Naive B cell (primary cell): ENCODE measurements around the gene NFKB1. TPM values are rescaled to one million over a fixed set of nuclear protein-coding genes. Genes with fewer than 3 reads are reported as not detected.

Experiments
- ATAC-seq, 2 donors: fragments of 150-1000 bp; cut with Tn5 transposase; 2 replicates each; pipeline ENCODE4 v1.10.0; 2021; ENCODE audit warnings: low read depth in 2 of 2, mild to moderate bottlenecking in 2 of 2, moderate library complexity in 2 of 2
- DNase-seq: peaks from one replicate; pipeline ENCODE4 v3.0.0; 2022
- H3K27ac Mint-ChIP-seq, 6 donors: one replicate each; pipeline ENCODE4 v1.8.0; 2020 to 2022; ENCODE audit warnings: mild to moderate bottlenecking in 6 of 6, mixed read lengths in 6 of 6, moderate library complexity in 5 of 6, inconsistent platforms in 2 of 6
- H3K27me3 Mint-ChIP-seq, 3 donors: one replicate each; pipeline ENCODE4 v1.8.0; 2021 to 2022; ENCODE audit warnings: mixed read lengths in 3 of 3, mild to moderate bottlenecking in 1 of 3
- H3K36me3 Mint-ChIP-seq, 2 donors: one replicate each; pipeline ENCODE4 v1.8.0; 2020 to 2022; ENCODE audit warnings: mixed read lengths in 2 of 2, inconsistent platforms in 1 of 2, mild to moderate bottlenecking in 1 of 2
- H3K4me1 Mint-ChIP-seq, 3 donors: one replicate each; pipeline ENCODE4 v1.8.0; 2020 to 2022; ENCODE audit warnings: mixed read lengths in 3 of 3, inconsistent platforms in 1 of 3, mild to moderate bottlenecking in 1 of 3, moderate library complexity in 1 of 3
- H3K4me3 Mint-ChIP-seq, 8 donors: one replicate each; pipeline ENCODE4 v1.8.0; 2020 to 2022; ENCODE audit warnings: mild to moderate bottlenecking in 8 of 8, mixed read lengths in 8 of 8, moderate library complexity in 8 of 8, inconsistent platforms in 2 of 8
- H3K9me3 Mint-ChIP-seq, 7 donors: one replicate each; pipeline ENCODE4 v1.8.0; 2020 to 2022; ENCODE audit warnings: mixed read lengths in 7 of 7, mild to moderate bottlenecking in 5 of 7, inconsistent platforms in 2 of 7, moderate library complexity in 1 of 7
- polyA plus RNA-seq, 6 donors: library from polyadenylated mRNA; unstranded; fragments of 300-500 nt; fragmentation: Illumina TruSeq; gene quantifications; one replicate each; pipeline ENCODE4 v1.2.3, GENCODE V29; 2021; ENCODE audit warnings: low read depth in 6 of 6

Gene NFKB1
- polyA plus RNA-seq, 6 donors from 2014 or later = 14.5 to 47.4 (median 26.2) TPM

DNA sequence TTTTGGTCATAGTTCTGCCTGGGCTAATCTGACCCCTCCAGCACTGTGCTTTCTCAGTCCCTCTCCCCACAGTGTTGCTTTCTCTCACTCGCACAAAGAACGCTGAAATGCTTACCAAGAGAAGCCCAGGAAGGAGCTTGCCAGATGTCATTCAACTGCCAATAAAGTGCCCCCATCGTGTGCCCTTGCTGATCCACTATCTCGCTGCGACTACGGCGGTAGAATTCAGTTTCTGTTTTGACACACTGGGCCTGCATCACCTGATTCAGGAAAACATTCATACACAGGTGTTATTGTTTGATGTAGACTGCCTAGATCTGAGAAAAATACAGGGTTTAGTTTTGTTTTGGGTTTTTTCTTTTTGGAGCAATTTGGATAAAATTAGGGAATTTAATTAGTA lies 138.4 kb downstream of the NFKB1 start:
- Mint-ChIP-seq H3K36me3 (peaks cover 31 to 33% of the 10 kb centered on the region in 2 donors), H3K9me3 (no peaks in the 10 kb centered on the region), H3K27ac (no peak overlapping the region), H3K4me3 (no peak overlapping the region), H3K4me1 (peaks cover 0 to 5% (median 5%) of the 10 kb centered on the region in 3 donors), H3K27me3 (no peaks in the 10 kb centered on the region)
- DNase-seq = no peak
- ATAC-seq = no peak

DNA sequence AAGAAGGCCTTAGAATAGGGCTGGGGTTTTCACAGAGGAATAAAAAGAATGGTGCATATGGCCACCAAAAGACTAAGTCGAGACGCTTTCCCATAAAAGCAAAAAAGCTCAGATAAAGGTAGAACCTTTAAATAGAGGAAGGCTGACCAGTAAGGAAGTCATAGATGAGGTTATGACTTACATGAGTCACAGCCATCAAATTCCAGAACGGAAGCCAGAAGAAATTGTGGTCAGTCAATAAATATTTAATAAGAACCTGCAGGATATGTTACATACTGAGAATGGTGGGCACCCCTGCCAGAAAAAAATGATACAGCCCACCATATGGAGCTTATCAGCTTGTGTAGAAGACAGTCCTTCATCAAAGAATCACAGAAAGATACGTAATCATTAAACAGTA lies 139.5 kb downstream of the NFKB1 start:
- no peak for ATAC-seq
- peaks cover 35 to 37% of the 10 kb centered on the region in 2 donors for H3K36me3 Mint-ChIP-seq
- DNase-seq = no peak
- peak overlapping the region in 2 of 6 donors; percentile 49 to 60 for H3K27ac Mint-ChIP-seq
- H3K27me3 Mint-ChIP-seq = no peaks in the 10 kb centered on the region
- H3K9me3 Mint-ChIP-seq = no peaks in the 10 kb centered on the region
- H3K4me3 Mint-ChIP-seq = no peak overlapping the region
- peaks cover 0 to 5% (median 5%) of the 10 kb centered on the region in 3 donors for H3K4me1 Mint-ChIP-seq

DNA sequence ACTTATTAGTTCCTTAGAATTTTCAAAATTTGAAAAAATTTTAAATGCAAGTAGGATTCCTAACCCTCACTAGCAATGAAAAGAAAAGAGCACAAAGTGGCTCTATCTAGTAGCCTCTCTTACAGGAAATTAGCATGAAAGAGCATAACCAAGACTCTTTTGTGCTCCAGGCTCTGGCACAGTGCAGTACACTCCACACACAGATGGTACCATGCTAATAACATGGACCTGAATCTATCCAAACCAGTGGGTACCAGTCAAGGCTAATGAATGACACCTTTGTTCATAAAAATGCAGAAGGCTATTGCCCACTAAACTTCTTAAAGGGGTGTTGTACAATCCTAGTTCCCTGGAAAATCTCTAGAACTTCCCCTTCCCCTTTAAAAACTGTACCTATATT lies 140.6 kb downstream of the NFKB1 start:
- DNase-seq = no peak
- Mint-ChIP-seq H3K27me3 (no peaks in the 10 kb centered on the region), H3K9me3 (no peaks in the 10 kb centered on the region), H3K4me1 (peaks cover 0 to 5% (median 5%) of the 10 kb centered on the region in 3 donors), H3K36me3 (peaks cover 38 to 40% of the 10 kb centered on the region in 2 donors), H3K27ac (no peak overlapping the region), H3K4me3 (no peak overlapping the region)
- ATAC-seq = no peak

DNA sequence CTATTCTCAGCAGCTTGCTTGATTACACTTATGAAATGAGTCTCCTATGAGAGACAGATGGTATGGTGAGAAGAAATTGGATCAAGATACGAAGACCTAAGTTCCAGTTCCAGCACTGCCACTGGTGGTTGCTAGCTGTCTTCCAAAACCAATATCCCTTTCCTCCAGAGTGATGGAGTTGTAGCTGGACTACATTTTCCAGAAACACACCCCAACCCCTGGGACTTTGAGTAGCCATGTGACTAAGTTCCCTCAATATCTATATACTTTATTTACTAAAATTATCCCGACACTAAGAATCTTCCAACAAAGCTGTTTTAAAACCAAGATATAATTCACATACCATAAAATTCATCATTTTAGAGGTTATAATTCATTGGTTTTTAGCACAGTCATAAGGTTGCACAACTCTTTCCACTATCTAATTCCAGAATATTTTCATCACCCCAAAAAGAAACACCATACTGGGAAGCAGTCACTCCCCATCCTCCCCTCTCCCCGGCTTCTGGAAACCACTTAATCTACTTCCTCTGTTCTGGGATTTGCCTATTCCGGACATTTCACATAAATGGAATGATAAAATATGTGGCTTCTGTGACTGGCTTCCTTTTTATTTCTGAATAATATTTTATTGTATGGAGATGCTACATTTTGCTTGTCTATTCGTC lies 141.6 kb downstream of the NFKB1 start:
- DNase-seq = no peak
- Mint-ChIP-seq H3K4me1 (peaks cover 0 to 5% (median 5%) of the 10 kb centered on the region in 3 donors), H3K4me3 (no peak overlapping the region), H3K27ac (peak overlapping the region in 2 of 6 donors; percentile 15 to 65), H3K9me3 (no peaks in the 10 kb centered on the region), H3K36me3 (peaks cover 32 to 40% of the 10 kb centered on the region in 2 donors), H3K27me3 (no peaks in the 10 kb centered on the region)
- ATAC-seq = no peak

DNA sequence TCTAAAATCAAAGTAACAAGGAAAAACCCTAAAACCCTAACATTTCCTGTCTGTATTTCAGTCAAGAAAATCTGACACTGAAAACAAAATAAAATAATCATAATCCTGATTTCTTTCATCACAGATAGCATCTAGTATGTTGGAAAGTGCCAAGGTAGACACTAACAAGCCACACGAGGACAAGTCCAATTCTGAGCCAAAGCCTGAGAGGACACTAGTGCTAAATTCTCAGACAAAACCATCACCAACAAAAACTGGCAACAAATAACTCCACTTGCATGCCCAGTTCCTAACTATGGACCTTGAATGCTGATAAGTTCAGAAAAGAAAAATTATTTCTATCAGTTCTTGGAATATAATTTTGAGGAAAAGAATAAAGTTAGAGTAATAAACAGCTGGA lies 146.0 kb downstream of the NFKB1 start:
- Mint-ChIP-seq H3K27me3 (no peaks in the 10 kb centered on the region), H3K4me1 (peaks cover 0 to 5% (median 0%) of the 10 kb centered on the region in 3 donors), H3K27ac (no peak overlapping the region), H3K9me3 (no peaks in the 10 kb centered on the region), H3K4me3 (no peak overlapping the region), H3K36me3 (peaks cover 29 to 50% of the 10 kb centered on the region in 2 donors)
- ATAC-seq = no peak
- no peak for DNase-seq

DNA sequence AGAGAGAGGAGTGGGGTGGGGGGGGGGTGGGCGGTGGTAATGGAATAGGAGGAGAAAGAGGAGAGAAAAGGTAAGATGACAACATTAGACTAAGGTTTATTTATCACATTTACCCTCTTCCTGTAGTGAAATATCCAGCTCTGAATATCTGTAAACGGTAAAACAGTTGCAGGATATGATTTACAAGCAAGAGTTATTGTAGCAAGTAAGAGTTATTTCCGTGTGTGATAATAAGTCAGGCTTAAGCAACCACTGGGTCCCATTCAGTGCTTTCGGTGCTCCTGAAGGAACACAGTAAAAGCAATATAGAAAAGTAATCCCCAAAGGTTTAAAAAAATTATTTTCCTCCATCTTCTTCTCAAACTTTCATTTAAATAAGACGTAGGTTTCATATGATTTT lies 156.0 kb downstream of the NFKB1 start:
- Mint-ChIP-seq H3K4me3 (no peak overlapping the region), H3K9me3 (no peaks in the 10 kb centered on the region), H3K4me1 (no peaks in the 10 kb centered on the region), H3K27ac (peak overlapping the region in 1 of 6 donors; percentile 14), H3K27me3 (no peaks in the 10 kb centered on the region), H3K36me3 (peaks cover 0 to 11% of the 10 kb centered on the region in 2 donors)
- ATAC-seq (no peak), DNase-seq (no peak)

DNA sequence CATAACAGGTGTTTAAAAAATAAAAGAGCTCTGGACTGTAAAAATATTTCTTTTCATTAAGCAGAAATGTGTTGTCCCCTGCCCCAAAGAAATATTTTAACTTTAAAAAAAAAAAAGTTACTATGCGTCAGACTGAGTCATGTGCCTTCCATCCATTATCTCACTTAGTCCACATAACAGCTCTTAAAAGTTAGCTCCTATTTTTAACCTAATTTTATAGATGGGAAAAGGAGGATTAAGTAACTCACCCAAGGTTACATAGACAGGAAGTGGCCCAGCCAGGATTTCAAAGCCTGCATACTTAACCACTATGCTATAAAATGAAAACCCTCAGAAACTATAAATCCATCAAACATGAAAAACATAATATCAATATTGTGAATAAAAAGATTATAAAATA lies 161.9 kb downstream of the NFKB1 start:
- Mint-ChIP-seq H3K9me3 (no peaks in the 10 kb centered on the region), H3K27me3 (no peaks in the 10 kb centered on the region), H3K36me3 (peaks cover 15 to 31% of the 10 kb centered on the region in 2 donors), H3K27ac (no peak overlapping the region), H3K4me3 (no peak overlapping the region), H3K4me1 (peaks cover 0 to 3% (median 0%) of the 10 kb centered on the region in 3 donors)
- DNase-seq (no peak), ATAC-seq (no peak)

DNA sequence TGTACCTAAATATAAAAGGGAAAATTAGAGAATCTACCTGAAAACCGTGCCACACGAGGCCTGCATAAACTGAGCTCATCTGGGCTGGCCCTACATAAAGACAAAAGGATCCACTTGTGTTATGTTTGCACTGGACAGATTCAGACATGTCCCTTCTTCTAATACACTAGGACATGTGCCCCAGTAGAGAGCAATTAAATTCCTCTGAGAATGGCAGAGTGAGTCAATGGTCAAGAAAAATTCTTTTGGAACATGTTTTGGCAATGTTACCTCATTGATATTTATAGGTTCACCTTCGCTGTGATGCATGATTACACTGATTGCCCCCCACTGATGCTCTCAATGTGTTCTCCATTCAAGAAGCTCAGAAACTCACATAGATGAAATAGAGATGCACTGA lies 164.4 kb downstream of the NFKB1 start:
- no peak for ATAC-seq
- no peak for DNase-seq
- H3K4me1 Mint-ChIP-seq = peaks cover 0 to 3% (median 0%) of the 10 kb centered on the region in 3 donors
- no peaks in the 10 kb centered on the region for H3K27me3 Mint-ChIP-seq
- no peaks in the 10 kb centered on the region for H3K9me3 Mint-ChIP-seq
- H3K4me3 Mint-ChIP-seq = no peak overlapping the region
- H3K27ac Mint-ChIP-seq = peak overlapping the region in 1 of 6 donors; percentile 61
- H3K36me3 Mint-ChIP-seq = peaks cover 23 to 41% of the 10 kb centered on the region in 2 donors

Other genes starting within 250 kb of the NFKB1 start
- 10 to 100 TPM; 17.2 to 37.3 (median 20.0) TPM for gene SLC39A8, start 155.9 kb upstream of the NFKB1 start, polyA plus RNA-seq